Esophagus squamous epithelium (tissue), 5 donors: Measurements from ENCODE around the gene ZNF862. TPM values are rescaled to one million over a fixed set of nuclear protein-coding genes. Genes with fewer than 3 reads are reported as not detected.

Experiments used
- DNase-seq: peaks from one replicate; lab custom pipeline; 2025; lab: John Stamatoyannopoulos, UW
- H3K27ac ChIP-seq, 4 donors: fragments of 200-600 bp; sonication (generic); one replicate each; pipeline ENCODE4 v1.5.1; 2016 to 2019; ENCODE audit warnings: mild to moderate bottlenecking in 1 of 4
- H3K27me3 ChIP-seq, 4 donors: fragments of 200-600 bp; sonication (generic); 1 replicate in 3 of 4; 2 replicates in 1 of 4; pipeline versions ENCODE4 v1.5.1 to v1.6.0; 2017 to 2021; ENCODE audit warnings: antibody characterized with exemption in 1 of 4
- H3K36me3 ChIP-seq, 3 donors: fragments of 200-600 bp; sonication (generic); one replicate each; pipeline ENCODE4 v1.5.1; 2016 to 2019
- H3K4me1 ChIP-seq, 3 donors: fragments of 200-600 bp; sonication (generic); one replicate each; pipeline ENCODE4 v1.5.1; 2017 to 2019
- H3K4me3 ChIP-seq, 4 donors: fragments of 200-600 bp; sonication (generic); 1 replicate in 3 of 4; 2 replicates in 1 of 4; pipeline ENCODE4 v1.5.1; 2016 to 2019; ENCODE audit warnings: mild to moderate bottlenecking in 2 of 4, moderate library complexity in 1 of 4
- H3K9me3 ChIP-seq, 3 donors: fragments of 200-600 bp; sonication (generic); one replicate each; pipeline ENCODE4 v1.5.1; 2016 to 2019
- CTCF ChIP-seq, 6 experiments: fragments of 450-650 bp in 4 of 6; fragments of 200-600 bp in 2 of 6; sonication (generic) in 2 of 6; IDR thresholded peaks; one replicate each; pipeline ENCODE4 v1.5.1; 2016 to 2019; ENCODE audit warnings: antibody characterized with exemption in 6 of 6, mild to moderate bottlenecking in 4 of 6, moderate library complexity in 4 of 6
- POLR2A ChIP-seq, 4 donors: fragments of 450-650 bp; IDR thresholded peaks; one replicate each; pipeline ENCODE4 v1.6.1; 2017; ENCODE audit warnings: antibody characterized with exemption in 4 of 4, mild to moderate bottlenecking in 4 of 4, moderate library complexity in 3 of 4
- WGBS, 2 donors: methylation state at CpG; one replicate each; pipeline ENCODE4 v1.1.5; 2018; 5-methylcytosine and 5-hydroxymethylcytosine counted together
- intact Hi-C: fragments of 100-400 bp; cut with DNase I; formaldehyde crosslinking; loops from one replicate; pipeline ENCODE4 v1.15.0; 2022
- total RNA-seq, 4 donors: library from RNA; depleted of rRNA; stranded (reverse); fragments of >200 nt; gene quantifications; one replicate each; pipeline ENCODE4 v1.1.0, GENCODE V29; 2016
- donor health status: DM: yes; HTN: yes; CAD: no.

ZNF862 gene
- total RNA-seq, 4 donors from 2014 or later, result 7.1 to 13.2 (median 9.9) TPM

- no peak overlapping the region for H3K27ac ChIP-seq
- no peak overlapping the region for H3K4me3 ChIP-seq
- peaks cover 0 to 34% (median 0%) of the 10 kb centered on the region in 4 donors for H3K27me3 ChIP-seq
- no peak for TF ChIP-seq CTCF (IDR thresholded peaks at IDR 0.05)
- TF ChIP-seq POLR2A (IDR thresholded peaks at IDR 0.05), result no peak
- no peak for DNase-seq
- intact Hi-C loops, result no loop called here
- H3K9me3 ChIP-seq, result no peaks in the 10 kb centered on the region
- 71 to 74% methylated on average over 8 of the region's 8 CpGs for WGBS, 2 donors
- H3K4me1 ChIP-seq, result peaks cover 6 to 14% (median 11%) of the 10 kb centered on the region in 3 donors
- H3K36me3 ChIP-seq, result no peaks in the 10 kb centered on the region
These were observed 3.6 kb upstream of the ZNF862 start for GRCh38 chr7:149834601-149835000.

GRCh38 chr7:149836434-149836833 lies 1.7 kb upstream of the ZNF862 start:
- H3K4me3 ChIP-seq, result no peak overlapping the region
- peaks cover 0 to 19% (median 0%) of the 10 kb centered on the region in 4 donors for H3K27me3 ChIP-seq
- no peak for TF ChIP-seq CTCF (IDR thresholded peaks at IDR 0.05)
- TF ChIP-seq POLR2A (IDR thresholded peaks at IDR 0.05), result no peak
- intact Hi-C loops, result no loop called here
- H3K9me3 ChIP-seq, result no peaks in the 10 kb centered on the region
- no peaks in the 10 kb centered on the region for H3K36me3 ChIP-seq
- 50 to 67% methylated on average over 1 of the region's 1 CpG for WGBS, 2 donors
- H3K27ac ChIP-seq, result no peak overlapping the region
- no peak for DNase-seq
- H3K4me1 ChIP-seq, result peaks cover 6 to 21% (median 12%) of the 10 kb centered on the region in 3 donors

- Histone ChIP-seq H3K36me3 (no peaks in the 10 kb centered on the region), H3K4me3 (peak overlapping the region in 3 of 4 donors; percentile 81 to 93 (median 84)), H3K27ac (peak overlapping the region in 1 of 4 donors; percentile 94), H3K4me1 (peaks cover 6 to 21% (median 12%) of the 10 kb centered on the region in 3 donors), H3K27me3 (peaks cover 0 to 10% (median 0%) of the 10 kb centered on the region in 4 donors), H3K9me3 (no peaks in the 10 kb centered on the region)
- TF ChIP-seq CTCF (IDR thresholded peaks at IDR 0.05) (no peak), POLR2A (IDR thresholded peaks at IDR 0.05) (no peak)
- DNase-seq, result no peak
- intact Hi-C loops, result no loop called here
- WGBS, 2 donors, result 41 to 56% methylated on average over 11 to 16 of the region's 17 CpGs
These were observed 481 bp upstream of the ZNF862 start for GRCh38 chr7:149837564-149838223.

- WGBS, 2 donors, result 9 to 20% methylated on average over 5 to 6 of the region's 6 CpGs
- Histone ChIP-seq H3K9me3 (no peaks in the 10 kb centered on the region), H3K27me3 (no peaks in the 10 kb centered on the region), H3K36me3 (no peaks in the 10 kb centered on the region), H3K4me1 (peaks cover 6 to 21% (median 12%) of the 10 kb centered on the region in 3 donors), H3K27ac (peak overlapping the region; percentile 93 to 94 (median 94)), H3K4me3 (peak overlapping the region; percentile 81 to 99 (median 88))
- TF ChIP-seq CTCF (IDR thresholded peaks at IDR 0.05), result no peak
- TF ChIP-seq POLR2A (IDR thresholded peaks at IDR 0.05), result no peak
- no peak for DNase-seq
- intact Hi-C loops, result no loop called here
These were observed 825 bp downstream of the ZNF862 start for GRCh38 chr7:149838992-149839408.

GRCh38 chr7:149839933-149840332 lies 1.8 kb downstream of the ZNF862 start:
- 91 to 96% methylated on average over 5 of the region's 5 CpGs for WGBS, 2 donors
- intact Hi-C loops, result no loop called here
- no peaks in the 10 kb centered on the region for H3K27me3 ChIP-seq
- H3K36me3 ChIP-seq, result no peaks in the 10 kb centered on the region
- DNase-seq, result no peak
- no peak for TF ChIP-seq CTCF (IDR thresholded peaks at IDR 0.05)
- no peak for TF ChIP-seq POLR2A (IDR thresholded peaks at IDR 0.05)
- H3K4me1 ChIP-seq, result peaks cover 6 to 21% (median 12%) of the 10 kb centered on the region in 3 donors
- no peak overlapping the region for H3K4me3 ChIP-seq
- no peaks in the 10 kb centered on the region for H3K9me3 ChIP-seq
- H3K27ac ChIP-seq, result no peak overlapping the region
